HG03432 (cell line): Measurements from ENCODE around the gene CTSW.
A peak's percentile ranks its signal among the peaks of the same experiment; 100 is the strongest.

ENCODE experiments used
- ATAC-seq: cut with Tn5 transposase; IDR thresholded peaks from one replicate; pipeline ENCODE4 v1.9.1; 2021; ENCODE audit warnings: mild to moderate bottlenecking, moderate library complexity; ENCODE audit not compliant: unreplicated experiment

Gene CTSW

GRCh38 chr11:65921876-65922275 is 42.2 kb downstream of the CTSW start:
- no peak for ATAC-seq

- no peak for ATAC-seq
Observed at GRCh38 chr11:65922565-65922964, 42.9 kb downstream of the CTSW start.

DNA sequence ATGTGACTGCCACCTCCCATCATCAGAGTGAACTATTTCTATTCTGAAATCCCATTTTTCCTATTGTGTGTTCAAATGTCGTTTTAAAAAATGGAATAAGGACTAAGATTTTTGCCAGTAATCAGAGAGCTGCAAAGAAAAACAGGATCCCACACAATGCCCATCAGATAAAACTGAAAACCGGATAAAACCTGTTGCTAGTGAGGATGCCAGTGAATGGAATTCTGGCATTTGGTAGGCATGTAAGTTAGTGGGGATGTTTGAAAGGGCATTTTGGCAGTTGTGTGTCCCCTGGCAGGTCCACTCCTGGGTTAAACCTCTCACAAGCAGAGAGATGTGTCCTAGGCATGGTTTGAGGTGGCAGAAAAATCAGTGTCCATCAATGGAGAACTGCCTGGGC is 45.8 kb downstream of the CTSW start:
- ATAC-seq = no peak

DNA sequence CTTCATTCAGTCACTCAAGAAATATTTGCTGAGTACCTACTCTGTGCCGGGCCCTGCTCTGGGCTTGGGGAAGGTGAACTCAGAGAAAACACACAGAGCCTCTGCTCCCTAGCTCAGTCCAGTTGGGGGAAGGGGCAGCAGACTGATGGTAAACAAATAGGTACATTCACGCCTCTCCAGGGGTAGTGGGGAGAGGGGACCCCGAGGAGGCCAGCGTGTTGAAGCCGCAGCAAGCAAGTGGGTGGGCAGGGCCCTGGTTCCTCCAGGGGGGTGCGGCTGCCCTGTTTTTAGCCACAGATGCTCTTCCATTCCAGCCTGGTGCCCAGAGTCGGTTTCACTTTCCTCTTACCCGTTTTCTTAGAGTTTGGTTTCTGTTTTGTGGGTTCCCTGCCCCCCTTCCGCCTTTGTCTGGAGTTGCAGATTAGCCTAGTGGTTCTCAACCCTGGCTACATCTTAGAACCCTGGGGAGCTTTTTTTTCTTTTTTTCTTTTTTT is 48.3 kb downstream of the CTSW start:
- peak; percentile 82 for ATAC-seq

DNA sequence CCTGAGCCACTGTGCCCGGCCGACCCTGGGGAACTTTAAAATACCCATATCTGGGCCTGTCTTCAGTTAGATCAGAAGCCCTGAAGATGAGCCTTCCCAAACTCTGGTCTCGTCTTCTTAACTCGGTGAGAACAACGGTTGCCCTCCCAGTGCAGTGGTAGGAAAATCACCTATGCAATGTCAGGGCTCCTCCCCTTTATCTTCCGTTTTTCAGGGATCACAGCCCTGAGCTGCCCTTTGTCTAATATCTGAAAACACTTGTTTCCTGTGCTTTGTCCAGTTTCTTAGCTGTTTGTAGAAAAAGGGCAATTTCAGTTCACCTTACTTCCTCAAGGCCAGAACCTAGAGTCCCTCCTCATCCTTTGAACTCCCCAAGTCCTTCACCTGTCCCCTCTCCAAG is 49.0 kb downstream of the CTSW start:
- no peak for ATAC-seq

DNA sequence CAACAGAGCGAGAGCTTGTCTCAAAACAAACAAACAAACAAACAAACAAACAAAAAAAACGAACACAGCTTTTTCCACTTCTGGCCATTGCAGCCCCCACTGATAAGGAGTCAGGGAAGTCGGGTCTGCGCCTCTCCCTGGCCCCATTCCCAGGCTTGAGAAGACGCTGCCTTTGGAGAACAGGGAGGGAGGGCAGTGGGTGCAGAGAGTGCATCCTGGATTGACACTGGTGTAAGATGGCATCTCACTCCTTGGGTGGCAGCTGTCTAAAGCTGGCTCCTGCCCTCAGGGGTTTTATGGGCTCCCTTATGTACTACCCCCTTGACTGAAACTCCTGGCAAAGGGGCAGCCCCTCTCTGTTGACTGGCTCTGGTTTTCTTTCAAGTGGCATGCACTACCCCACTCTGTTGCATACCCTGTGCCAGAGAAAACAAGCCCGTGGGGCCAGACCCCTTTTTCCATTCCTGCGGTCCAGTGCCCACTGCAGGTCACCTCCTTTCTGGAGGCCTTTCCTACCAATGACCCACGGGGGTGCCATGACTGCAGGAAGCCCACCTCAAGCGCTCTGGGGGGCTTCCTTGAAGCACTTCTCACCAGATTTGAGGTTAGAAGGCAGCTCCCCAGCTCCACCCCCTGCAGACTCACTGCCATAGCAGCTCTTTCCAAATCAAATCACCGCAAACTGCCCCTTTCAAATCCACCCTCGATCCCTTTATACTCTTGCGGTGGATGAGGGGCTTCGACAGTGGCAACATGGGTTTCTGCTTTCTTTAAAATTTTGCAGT is 52.3 kb downstream of the CTSW start:
- ATAC-seq = no peak

DNA sequence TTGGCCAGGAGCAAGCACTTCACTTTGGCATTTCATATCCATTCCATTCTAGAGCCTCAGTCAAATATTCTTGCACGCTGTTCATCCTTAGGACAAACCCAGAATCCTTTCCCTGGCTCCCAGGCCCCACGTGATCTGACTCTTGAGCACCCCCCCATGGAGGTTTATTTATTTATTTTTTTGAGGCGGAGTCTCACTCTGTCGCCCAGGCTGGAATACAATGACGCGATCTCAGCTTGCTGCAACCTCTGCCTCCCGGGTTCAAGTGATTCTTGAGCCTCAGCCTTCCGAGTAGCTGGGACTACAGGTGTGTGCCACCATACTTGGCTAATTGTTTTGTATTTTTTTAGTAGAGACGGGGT is 52.9 kb downstream of the CTSW start:
- ATAC-seq = no peak
